Muscle layer of colon (tissue), 2 donors: ENCODE measurements around the gene ACACA.

Experiments used
- H3K27ac ChIP-seq: one replicate; pipeline ENCODE4 v1.7.0; 2013; ENCODE audit warnings: low read depth, mild to moderate bottlenecking, low read length, moderate library complexity
- H3K27me3 ChIP-seq, 2 donors: one replicate each; pipeline ENCODE4 v1.7.0; 2013; ENCODE audit warnings: low read length in 2 of 2, mild to moderate bottlenecking in 2 of 2; ENCODE audit not compliant: insufficient read depth in 2 of 2, control insufficient read depth in 1 of 2
- H3K36me3 ChIP-seq: one replicate; pipeline ENCODE4 v1.7.0; 2013; ENCODE audit warnings: mild to moderate bottlenecking, low read length; ENCODE audit not compliant: insufficient read depth
- H3K4me1 ChIP-seq: one replicate; pipeline ENCODE4 v1.7.0; 2013; ENCODE audit warnings: mild to moderate bottlenecking, low read length; ENCODE audit not compliant: insufficient read depth
- H3K4me3 ChIP-seq, 2 donors: one replicate each; pipeline ENCODE4 v1.7.0; 2013; ENCODE audit warnings: low read length in 2 of 2, low read depth in 1 of 2, mild to moderate bottlenecking in 1 of 2, moderate library complexity in 1 of 2
- H3K9ac ChIP-seq: one replicate; pipeline ENCODE4 v1.7.0; 2013; ENCODE audit warnings: low read length
- H3K9me3 ChIP-seq: one replicate; pipeline ENCODE4 v1.7.0; 2013; ENCODE audit warnings: mild to moderate bottlenecking, low read length
- donor health status: abdominal sarcoma.
- donor health status: Adenocarcinoma of cecum.

ACACA gene

GRCh38 chr17:37218849-37219248 is 187.8 kb downstream of the ACACA start:
- Histone ChIP-seq H3K36me3 (peaks cover 14% of the 10 kb centered on the region), H3K9ac (no peak overlapping the region), H3K27me3 (no peaks in the 10 kb centered on the region), H3K9me3 (no peaks in the 10 kb centered on the region), H3K4me1 (no peaks in the 10 kb centered on the region), H3K27ac (no peak overlapping the region), H3K4me3 (no peak overlapping the region)

- Histone ChIP-seq H3K4me3 (no peak overlapping the region), H3K27ac (no peak overlapping the region), H3K36me3 (no peaks in the 10 kb centered on the region), H3K9ac (no peak overlapping the region), H3K27me3 (no peaks in the 10 kb centered on the region), H3K4me1 (no peaks in the 10 kb centered on the region), H3K9me3 (no peaks in the 10 kb centered on the region)
Observed at GRCh38 chr17:37214416-37214815, 192.2 kb downstream of the ACACA start.

- H3K4me1 ChIP-seq = no peaks in the 10 kb centered on the region
- H3K36me3 ChIP-seq = no peaks in the 10 kb centered on the region
- no peak overlapping the region for H3K9ac ChIP-seq
- no peaks in the 10 kb centered on the region for H3K27me3 ChIP-seq
- no peaks in the 10 kb centered on the region for H3K9me3 ChIP-seq
- no peak overlapping the region for H3K4me3 ChIP-seq
- no peak overlapping the region for H3K27ac ChIP-seq
Observed at GRCh38 chr17:37213927-37214326, 192.7 kb downstream of the ACACA start.

GRCh38 chr17:37212179-37212578 is 194.5 kb downstream of the ACACA start:
- Histone ChIP-seq H3K4me1 (no peaks in the 10 kb centered on the region), H3K27me3 (no peaks in the 10 kb centered on the region), H3K36me3 (peaks cover 5% of the 10 kb centered on the region), H3K27ac (no peak overlapping the region), H3K9me3 (no peaks in the 10 kb centered on the region), H3K9ac (no peak overlapping the region), H3K4me3 (no peak overlapping the region)

- H3K9ac ChIP-seq = no peak overlapping the region
- H3K4me3 ChIP-seq = no peak overlapping the region
- H3K36me3 ChIP-seq = peaks cover 7% of the 10 kb centered on the region
- no peaks in the 10 kb centered on the region for H3K4me1 ChIP-seq
- no peak overlapping the region for H3K27ac ChIP-seq
- no peaks in the 10 kb centered on the region for H3K9me3 ChIP-seq
- no peaks in the 10 kb centered on the region for H3K27me3 ChIP-seq
Observed at GRCh38 chr17:37211136-37211535, 195.5 kb downstream of the ACACA start.

GRCh38 chr17:37207103-37207502 is 199.5 kb downstream of the ACACA start:
- Histone ChIP-seq H3K27ac (no peak overlapping the region), H3K36me3 (peaks cover 21% of the 10 kb centered on the region), H3K4me3 (no peak overlapping the region)

GRCh38 chr17:37206299-37206698 is 200.3 kb downstream of the ACACA start:
- Histone ChIP-seq H3K4me3 (no peak overlapping the region), H3K9me3 (no peaks in the 10 kb centered on the region), H3K4me1 (no peaks in the 10 kb centered on the region), H3K9ac (no peak overlapping the region), H3K27me3 (no peaks in the 10 kb centered on the region), H3K27ac (no peak overlapping the region), H3K36me3 (peaks cover 21% of the 10 kb centered on the region)

More at GRCh38 chr17:37207103-37207502, 199.5 kb downstream of the ACACA start:
- Histone ChIP-seq H3K27me3 (no peaks in the 10 kb centered on the region), H3K9ac (no peak overlapping the region), H3K4me1 (no peaks in the 10 kb centered on the region), H3K9me3 (no peaks in the 10 kb centered on the region)

- Histone ChIP-seq H3K4me1 (no peaks in the 10 kb centered on the region), H3K27me3 (no peaks in the 10 kb centered on the region), H3K27ac (no peak overlapping the region), H3K36me3 (peaks cover 9% of the 10 kb centered on the region), H3K4me3 (no peak overlapping the region), H3K9ac (no peak overlapping the region), H3K9me3 (no peaks in the 10 kb centered on the region)
Observed at GRCh38 chr17:37200497-37200896, 206.1 kb downstream of the ACACA start.

- Histone ChIP-seq H3K4me3 (no peak overlapping the region), H3K9me3 (no peaks in the 10 kb centered on the region), H3K27me3 (no peaks in the 10 kb centered on the region), H3K36me3 (no peaks in the 10 kb centered on the region), H3K9ac (no peak overlapping the region), H3K4me1 (no peaks in the 10 kb centered on the region), H3K27ac (no peak overlapping the region)
Observed at GRCh38 chr17:37197336-37197735, 209.3 kb downstream of the ACACA start.

- no peaks in the 10 kb centered on the region for H3K9me3 ChIP-seq
- H3K27ac ChIP-seq = no peak overlapping the region
- H3K9ac ChIP-seq = no peak overlapping the region
- peaks cover 4% of the 10 kb centered on the region for H3K36me3 ChIP-seq
- H3K27me3 ChIP-seq = no peaks in the 10 kb centered on the region
- no peak overlapping the region for H3K4me3 ChIP-seq
- H3K4me1 ChIP-seq = no peaks in the 10 kb centered on the region
Observed at GRCh38 chr17:37194208-37194607, 212.4 kb downstream of the ACACA start.

GRCh38 chr17:37191219-37191618 is 215.4 kb downstream of the ACACA start:
- peaks cover 8% of the 10 kb centered on the region for H3K36me3 ChIP-seq
- H3K9me3 ChIP-seq = no peaks in the 10 kb centered on the region
- no peak overlapping the region for H3K27ac ChIP-seq
- no peak overlapping the region for H3K9ac ChIP-seq
- H3K4me3 ChIP-seq = no peak overlapping the region
- no peaks in the 10 kb centered on the region for H3K27me3 ChIP-seq
- H3K4me1 ChIP-seq = no peaks in the 10 kb centered on the region

- no peaks in the 10 kb centered on the region for H3K9me3 ChIP-seq
- no peaks in the 10 kb centered on the region for H3K4me1 ChIP-seq
- no peak overlapping the region for H3K9ac ChIP-seq
- no peak overlapping the region for H3K27ac ChIP-seq
- H3K4me3 ChIP-seq = no peak overlapping the region
- H3K36me3 ChIP-seq = peaks cover 8% of the 10 kb centered on the region
- no peaks in the 10 kb centered on the region for H3K27me3 ChIP-seq
Observed at GRCh38 chr17:37190493-37190892, 216.1 kb downstream of the ACACA start.
